Thyroid gland (tissue), 4 donors: ENCODE measurements around the gene METRNL.

Experiments used
- CTCF ChIP-seq, 6 experiments: fragments of 200-600 bp in 3 of 6; fragments of 450-650 bp in 3 of 6; sonication (generic) in 3 of 6; IDR thresholded peaks; one replicate each; pipeline ENCODE4 v1.5.1; 2016 to 2019; ENCODE audit warnings: antibody characterized with exemption in 6 of 6, mild to moderate bottlenecking in 2 of 6, inconsistent platforms in 1 of 6, moderate library complexity in 1 of 6
- POLR2A ChIP-seq, 2 donors: fragments of 450-650 bp; IDR thresholded peaks; one replicate each; pipeline ENCODE4 v1.6.1; 2017; ENCODE audit warnings: antibody characterized with exemption in 2 of 2, mild to moderate bottlenecking in 2 of 2, moderate library complexity in 1 of 2

DNA sequence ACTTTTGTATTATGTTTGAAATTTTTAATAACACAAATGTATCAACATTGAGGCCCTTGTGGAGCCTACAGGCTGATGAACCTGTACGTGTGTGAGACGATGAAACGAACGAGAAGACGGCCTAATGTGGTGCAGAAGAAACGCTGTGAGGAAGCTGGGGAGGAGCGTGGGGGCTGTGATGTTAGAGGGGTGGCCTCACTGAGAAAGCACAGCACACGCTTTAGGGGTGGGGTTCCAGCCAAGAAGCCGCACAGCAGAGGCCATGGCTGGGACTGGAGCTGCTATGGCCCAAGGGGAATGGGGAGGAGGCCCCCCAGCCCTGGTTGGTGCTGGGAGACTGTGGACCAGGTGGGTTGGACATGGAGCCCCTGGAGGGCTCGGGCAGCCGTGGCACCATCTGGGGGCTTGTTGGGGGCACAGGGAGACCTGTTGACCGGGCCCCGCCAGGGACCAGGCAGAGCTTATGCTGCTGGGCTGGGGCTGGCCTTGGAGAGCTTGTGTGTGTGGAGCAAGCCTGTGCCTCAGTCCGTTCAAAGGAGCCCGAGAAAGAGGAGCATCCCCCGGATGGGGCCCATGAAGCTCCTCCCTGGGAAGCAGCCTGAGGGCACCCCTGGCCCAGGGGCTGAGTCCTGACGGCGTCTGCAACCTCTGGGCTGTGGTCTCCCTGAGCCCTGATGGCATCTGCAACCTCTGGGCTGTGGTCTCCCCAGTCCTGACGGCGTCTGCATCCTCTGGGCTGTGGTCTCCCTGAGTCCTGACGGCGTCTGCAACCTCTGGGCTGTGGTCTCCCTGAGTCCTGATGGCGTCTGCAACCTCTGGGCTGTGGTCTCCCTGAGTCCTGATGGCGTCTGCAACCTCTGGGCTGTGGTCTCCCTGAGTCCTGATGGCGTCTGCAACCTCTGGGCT lies 44.7 kb downstream of the METRNL start:
- TF ChIP-seq CTCF (IDR thresholded peaks at IDR 0.05) (no peak), POLR2A (IDR thresholded peaks at IDR 0.05) (no peak)
